Measurements from ENCODE around the gene TMF1. TPM values are rescaled to one million over a fixed set of nuclear protein-coding genes. Genes with fewer than 3 reads are reported as not detected.

The TMF1 gene
- total and polyA plus RNA-seq, 2 of the 8 experiments (the other 6 are each of a cell fraction or from before 2014, with no cell fraction given), result 1.4 to 18.3 TPM

- H2BK12ac ChIP-seq (ENCODE audit: low read depth, low read length), result no peak overlapping the region
- no peak overlapping the region for H3K27ac ChIP-seq (ENCODE audit: low read depth, low read length)
- no peak overlapping the region for H2BK20ac ChIP-seq (ENCODE audit: low read length)
- no peak overlapping the region for H3K4me3 ChIP-seq (ENCODE audit: extremely low read depth in 1 of 4, insufficient read depth in 2 of 4, low read depth in 3 of 4, low read length in 4 of 4)
- no peak overlapping the region for H3K14ac ChIP-seq (ENCODE audit: insufficient read length)
- H3K9ac ChIP-seq (replicated peaks in 1 of 4; ENCODE audit: extremely low read depth in 1 of 4, low read depth in 3 of 4, low read length in 3 of 4), result no peak overlapping the region
- no peak for TF ChIP-seq YY1 (IDR thresholded peaks at IDR 0.05; ENCODE audit: low read depth, low read length)
- TF ChIP-seq POLR2AphosphoS5 (IDR thresholded peaks at IDR 0.05; ENCODE audit: low read depth, low read length), result no peak
- no peak for TF ChIP-seq ZNF274 (IDR thresholded peaks at IDR 0.05; ENCODE audit: borderline replicate concordance, extremely low read depth, low read length)
- no peak for TF ChIP-seq GABPA (IDR thresholded peaks at IDR 0.05; ENCODE audit: borderline replicate concordance, insufficient read depth, low read length)
- no peak for TF ChIP-seq TBP (IDR thresholded peaks at IDR 0.05; ENCODE audit: low read depth, low read length)
- no peak for TF ChIP-seq TAF7 (optimal IDR thresholded peaks at IDR 0.05; ENCODE audit: borderline replicate concordance, low read depth, low read length)
- no peaks in the 10 kb centered on the region for H3K27me3 ChIP-seq (replicated peaks in 1 of 4; ENCODE audit: control insufficient read depth in 3 of 4, extremely low read depth in 1 of 4, insufficient read depth in 3 of 4, low read length in 3 of 4)
- H3K36me3 ChIP-seq (ENCODE audit: control insufficient read depth in 2 of 4, insufficient read depth in 4 of 4, low read length in 3 of 4), result no peaks in the 10 kb centered on the region
- no peak for FAIRE-seq
- H4K91ac ChIP-seq (replicated peaks; ENCODE audit: insufficient read length, low read length), result no peak overlapping the region
- no peak overlapping the region for H2BK15ac ChIP-seq (ENCODE audit: low read length)
- no peak overlapping the region for H3K56ac ChIP-seq (replicated peaks; ENCODE audit: insufficient read length, low read depth, low read length)
- no peak overlapping the region for H2AK5ac ChIP-seq (ENCODE audit: low read depth, low read length)
- H3K79me2 ChIP-seq (ENCODE audit: control insufficient read depth in 1 of 2, insufficient read depth in 2 of 2, low read length in 2 of 2), result no peaks in the 10 kb centered on the region
- no peak overlapping the region; a peak in 1 of 4 replicates for H3K4me2 ChIP-seq (ENCODE audit: insufficient read depth in 1 of 2, low read depth in 2 of 2, low read length in 2 of 2)
- peaks cover 4 to 12% (median 7%) of the 10 kb centered on the region in 4 experiments; a peak in 6 of 7 replicates for H3K4me1 ChIP-seq (replicated peaks in 1 of 4; ENCODE audit: control insufficient read depth in 3 of 4, insufficient read depth in 4 of 4, low read length in 3 of 4)
- H4K8ac ChIP-seq (ENCODE audit: extremely low read depth, insufficient read depth, low read length), result no peak overlapping the region
- no peak overlapping the region for H2BK5ac ChIP-seq (ENCODE audit: low read depth, low read length)
- H3K4ac ChIP-seq (replicated peaks; ENCODE audit: insufficient read length, low read depth, low read length), result no peak overlapping the region
- no peak for DNase-seq (ENCODE audit: low read depth in 1 of 2, low spot score in 2 of 2)
- peaks cover 4% of the 10 kb centered on the region for H3K23me2 ChIP-seq (ENCODE audit: low read depth, low read length)
- CTCF ChIA-PET (ENCODE audit: partially characterized antibody), result interaction anchor here (0.7 to 1.0 kb wide), 2 partner anchors 76 to 353 kb away, joined by 3 read pairs; no protein-coding TSS in a partner anchor
- no peak overlapping the region for H4K5ac ChIP-seq (ENCODE audit: insufficient read length, low read depth, low read length)
- H3K18ac ChIP-seq (ENCODE audit: extremely low read depth, low read length), result no peak overlapping the region
- no peak overlapping the region for H2AFZ ChIP-seq (ENCODE audit: low read length)
- H2BK120ac ChIP-seq (replicated peaks; ENCODE audit: low read depth, low read length), result no peak overlapping the region
- WGBS, 2 experiments (ENCODE audit: extremely low coverage in 1 of 2, insufficient coverage in 1 of 2, insufficient read length in 1 of 2, insufficient replicate concordance in 2 of 2, low coverage in 1 of 2, low lambda C conversion rate in 2 of 2, missing lambda C conversion rate in 1 of 2), result 93% methylated on average over 3 of the region's 3 CpGs; no CpG with 5 or more reads in 1 of the 2 experiments
- POLR2A ChIA-PET (ENCODE audit: partially characterized antibody), result interaction anchor here (0.8 kb wide), 1 partner anchor 497 kb away, joined by 3 read pairs; no protein-coding TSS in a partner anchor
- no peak overlapping the region for H3K23ac ChIP-seq (ENCODE audit: insufficient read length)
- H3K9me3 ChIP-seq (ENCODE audit: insufficient read depth in 2 of 2, low read depth in 1 of 2, low read length in 1 of 2), result no peaks in the 10 kb centered on the region
- H4K20me1 ChIP-seq (replicated peaks in 1 of 2; ENCODE audit: control insufficient read depth in 1 of 2, insufficient read depth in 2 of 2, low read length in 2 of 2), result peaks cover 0 to 1% of the 10 kb centered on the region in 2 experiments
- H3K79me1 ChIP-seq (ENCODE audit: low read depth, low read length), result no peaks in the 10 kb centered on the region
These were observed 35.1 kb upstream of the TMF1 start for GRCh38 chr3:69087030-69087791.

Measured in H1 (cell line).